Activated T-helper 9 cell treated with anti-CD3 and anti-CD28 coated beads, Interleukin-2, amount 50 U/mL, for 16 hours (primary cell): ENCODE measurements around the gene DDC.
"Not testable (repeated sequence)": the region's sequence is repeated elsewhere in the genome, so short reads cannot be mapped to it uniquely, and the experiment has no call there.

Source experiments
- DNase-seq: peaks from one replicate; pipeline ENCODE4 v3.0.0-alpha.2; 2020; ENCODE audit warnings: low read depth

DDC gene

DNA sequence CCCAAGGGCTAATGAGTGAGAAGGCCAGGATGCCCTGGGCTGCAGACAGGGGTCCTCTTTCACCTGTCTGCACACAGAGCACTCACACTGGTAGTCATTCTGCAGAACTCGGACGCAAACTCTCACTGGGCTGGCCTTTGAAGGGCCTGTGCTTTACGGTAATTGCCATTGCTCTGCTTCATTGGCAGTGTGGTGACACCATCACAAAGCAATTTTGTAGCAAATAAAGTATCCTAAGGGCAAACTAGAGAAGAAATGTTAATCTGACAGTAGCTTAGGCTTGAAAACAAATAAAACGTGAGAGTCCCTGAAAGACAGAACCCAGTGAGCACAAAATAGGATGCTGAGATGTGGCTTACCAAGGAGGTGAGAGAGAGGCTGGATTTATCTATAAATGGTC, 84.4 kb downstream of the DDC start:
- DNase-seq, result no peak

DNA sequence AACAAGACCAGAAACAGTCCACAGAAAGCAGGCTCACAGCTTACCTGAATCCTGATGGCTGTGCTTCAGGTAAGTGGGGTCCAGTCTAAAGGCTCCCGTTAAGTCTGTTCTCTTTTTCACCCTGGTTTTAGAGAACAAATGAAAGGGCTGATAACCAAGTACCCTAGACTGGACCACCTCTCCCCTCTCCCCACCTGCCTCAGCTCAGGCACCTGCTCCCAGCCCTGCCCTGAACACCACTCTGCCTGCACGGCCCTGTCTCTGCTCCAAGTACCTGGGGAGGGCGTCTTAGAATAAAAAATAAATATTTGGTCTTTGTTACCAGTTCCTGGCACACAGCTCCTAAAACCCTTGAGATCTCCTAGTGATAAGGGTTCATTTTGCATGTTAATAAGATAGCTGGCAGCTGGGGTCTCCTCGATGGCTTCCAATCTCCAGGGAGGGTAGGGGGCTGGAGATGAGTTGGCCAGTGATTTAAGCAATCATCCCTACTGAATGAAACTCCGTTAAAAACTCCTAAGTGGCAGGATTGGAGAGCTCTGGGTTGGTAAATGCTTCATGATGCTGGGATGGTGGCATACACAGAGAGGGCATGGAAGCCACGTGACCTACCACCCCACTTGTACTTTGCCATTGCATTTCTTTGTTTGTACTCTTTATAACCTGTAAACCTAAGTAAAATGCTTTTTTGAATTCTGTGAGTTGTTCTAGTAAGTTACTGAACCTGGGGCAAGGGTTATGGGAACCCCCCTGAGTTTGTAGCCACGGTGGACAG, 85.3 kb downstream of the DDC start:
- DNase-seq, result no peak

DNA sequence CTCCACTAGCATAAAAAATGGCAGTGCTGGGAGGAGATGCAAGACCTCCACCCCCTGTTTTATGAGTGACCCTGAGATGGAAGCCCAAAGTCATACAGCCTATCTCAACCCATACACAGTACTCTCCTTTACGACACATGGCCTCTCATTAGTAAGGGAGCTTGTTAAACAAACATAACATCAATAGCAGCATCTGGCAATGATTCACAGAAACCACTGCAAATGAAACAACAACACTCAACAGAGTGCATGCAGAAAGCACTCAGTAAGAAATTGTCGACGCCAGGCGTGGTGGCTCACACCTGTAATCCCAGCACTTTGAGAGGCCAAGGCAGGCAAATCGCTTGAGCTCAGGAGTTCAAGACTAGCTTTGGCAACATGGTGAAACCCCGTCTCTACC, 87.6 kb downstream of the DDC start:
- DNase-seq, result no peak

DNA sequence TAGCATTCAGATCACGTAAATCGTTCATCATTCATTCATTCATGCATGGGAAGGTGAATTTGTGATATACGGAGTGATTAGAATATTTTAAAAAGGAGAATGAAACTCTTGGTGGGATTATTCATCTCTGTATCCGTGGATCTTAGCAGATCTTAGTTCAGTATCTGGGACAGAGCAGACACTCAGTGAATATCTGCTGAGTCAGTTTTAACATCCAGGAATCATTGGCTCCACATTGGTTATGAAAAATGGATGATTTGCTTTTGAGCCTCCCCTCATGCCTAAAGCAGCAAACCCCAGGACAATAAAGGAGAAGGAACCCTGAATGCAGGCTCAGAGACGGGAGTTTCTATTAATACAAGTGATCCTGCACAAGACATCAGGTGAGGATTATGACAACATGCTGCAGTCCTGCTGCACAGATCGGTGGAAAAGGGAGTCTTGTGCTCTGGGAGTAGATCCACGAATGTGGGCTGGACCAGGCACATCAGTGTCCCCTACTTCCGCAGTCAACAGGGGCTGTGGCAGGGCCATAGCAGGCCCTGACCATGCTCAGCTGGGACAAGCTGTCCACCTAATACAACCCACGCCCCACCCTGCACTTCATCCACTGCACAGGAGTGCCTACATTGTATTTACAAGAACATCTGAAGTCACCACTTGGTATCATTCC, 88.1 kb downstream of the DDC start:
- no peak for DNase-seq

DNA sequence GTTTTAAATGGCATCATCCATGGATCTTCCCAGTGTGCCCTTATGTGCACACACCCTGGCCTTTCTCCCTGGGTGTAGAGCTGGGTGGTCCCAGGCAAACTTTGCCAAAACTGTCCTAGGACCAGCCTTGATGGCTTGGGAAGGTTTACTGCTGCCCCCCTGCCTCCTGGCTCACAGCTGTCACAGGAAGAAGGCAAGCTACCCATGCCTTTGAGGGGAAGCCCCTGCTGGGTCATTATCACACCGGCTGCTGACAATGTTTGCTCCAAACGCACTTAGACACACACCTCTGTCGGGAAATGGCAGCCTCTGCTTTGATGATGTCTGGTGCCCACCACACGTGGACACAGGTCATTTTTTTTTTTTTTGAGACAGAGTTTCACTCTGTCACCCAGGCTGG, 89.9 kb downstream of the DDC start:
- no peak for DNase-seq

DNA sequence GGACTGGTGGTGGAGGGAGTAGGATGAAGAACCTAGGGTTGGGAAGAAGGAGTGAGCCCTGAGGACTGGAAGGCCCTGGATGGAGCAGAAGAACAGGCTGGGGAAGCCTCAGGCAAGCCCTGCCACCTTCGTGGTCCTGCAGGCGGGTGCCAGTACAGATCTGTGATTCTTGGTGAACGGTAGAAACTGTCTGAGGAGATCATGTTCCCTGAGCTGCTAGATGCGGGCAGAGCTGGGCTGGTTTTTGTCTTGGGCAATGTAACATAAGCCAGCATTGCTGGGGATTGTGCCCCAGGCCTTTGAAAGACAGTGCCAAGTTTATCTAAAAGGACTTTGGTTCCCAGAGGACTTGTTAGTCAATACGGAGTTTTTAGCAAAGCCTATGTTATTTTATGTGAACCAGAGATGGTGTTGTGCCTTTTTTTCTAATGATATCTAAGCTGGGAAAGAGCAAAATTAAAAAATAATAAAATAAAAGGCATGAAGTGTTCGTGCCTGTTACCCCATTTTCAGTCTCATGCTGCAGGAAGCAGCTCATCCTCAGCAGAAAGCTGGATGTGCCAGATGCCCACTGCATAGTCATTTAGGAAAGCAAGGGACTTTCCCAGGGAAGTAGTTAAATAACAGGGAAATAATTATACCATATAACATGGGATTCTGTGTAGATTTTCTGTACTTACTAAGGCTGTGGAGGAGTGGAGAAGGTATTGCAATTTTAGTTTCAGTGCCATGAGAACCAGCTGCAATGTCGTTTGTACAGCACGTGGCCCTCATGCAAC, 90.6 kb downstream of the DDC start:
- no peak for DNase-seq

DNA sequence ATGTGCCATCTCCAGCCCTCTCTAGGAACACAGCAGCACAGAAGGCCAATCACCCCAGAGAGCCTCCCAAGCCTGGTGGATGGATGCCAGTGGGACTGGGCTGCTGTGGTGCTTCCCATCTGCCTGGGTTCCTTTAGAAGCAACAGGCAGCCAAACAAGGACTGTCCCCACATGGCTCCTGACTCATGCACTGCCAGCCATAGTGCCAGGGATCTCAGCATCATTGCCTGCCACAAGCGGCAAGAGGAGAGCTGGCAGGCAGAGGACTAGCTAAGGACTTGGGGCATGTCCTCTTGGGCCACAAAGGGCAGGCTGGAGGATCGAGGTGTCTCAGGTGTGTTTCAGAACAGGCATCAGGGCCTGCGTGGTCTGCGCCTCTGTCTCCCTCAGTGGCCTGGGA, 91.7 kb downstream of the DDC start:
- no peak for DNase-seq

GRCh38 chr7:50472427-50472826, 92.8 kb downstream of the DDC start:
- DNase-seq, result no peak

DNA sequence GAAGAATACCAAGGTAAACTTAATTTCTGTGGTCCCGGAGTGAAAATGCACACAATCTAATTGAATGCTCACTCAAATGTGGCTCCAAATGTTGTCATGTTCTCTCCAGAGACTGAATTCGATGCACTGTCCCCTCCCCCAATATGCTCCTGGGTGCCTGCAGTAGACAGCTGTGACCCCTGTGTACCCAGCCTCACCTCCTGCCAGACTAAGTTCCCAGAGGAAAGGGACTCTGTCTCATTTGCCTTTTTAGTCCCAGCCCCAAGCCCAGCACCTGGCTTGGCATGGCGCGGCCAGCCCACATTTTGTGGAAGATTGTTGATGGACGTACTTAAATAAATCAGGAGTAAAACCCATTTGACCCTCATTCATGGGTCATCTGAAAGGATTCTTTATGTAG, 93.2 kb downstream of the DDC start:
- DNase-seq, result no peak

- DNase-seq, result no peak
These were observed 94.7 kb downstream of the DDC start for GRCh38 chr7:50470250-50471163.

DNA sequence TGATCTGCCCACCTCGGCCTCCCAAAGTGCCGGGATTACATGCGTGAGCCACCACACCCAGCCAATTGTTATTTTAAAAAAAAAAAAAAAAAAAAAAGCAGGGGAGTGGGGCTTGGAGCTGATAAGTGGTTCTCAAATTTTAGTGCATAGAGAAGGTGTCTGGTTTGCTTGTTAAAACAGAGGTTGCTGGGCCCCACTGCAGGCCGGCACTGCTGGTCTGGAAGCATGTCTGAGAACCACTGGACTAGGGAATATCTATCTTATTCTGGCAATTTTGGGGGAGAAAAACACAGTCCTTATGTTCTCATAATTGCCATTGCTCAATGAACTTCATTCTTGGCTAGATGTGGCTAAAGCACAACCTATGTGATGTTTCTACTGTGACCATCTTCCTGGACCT, 96.0 kb downstream of the DDC start:
- DNase-seq, result no peak

- DNase-seq, result peak; percentile 67
These were observed 97.2 kb downstream of the DDC start for GRCh38 chr7:50467817-50468610.

GRCh38 chr7:50466815-50467585, 98.2 kb downstream of the DDC start:
- no peak for DNase-seq

GRCh38 chr7:50463035-50463434, 102.2 kb downstream of the DDC start:
- no peak for DNase-seq

DNA sequence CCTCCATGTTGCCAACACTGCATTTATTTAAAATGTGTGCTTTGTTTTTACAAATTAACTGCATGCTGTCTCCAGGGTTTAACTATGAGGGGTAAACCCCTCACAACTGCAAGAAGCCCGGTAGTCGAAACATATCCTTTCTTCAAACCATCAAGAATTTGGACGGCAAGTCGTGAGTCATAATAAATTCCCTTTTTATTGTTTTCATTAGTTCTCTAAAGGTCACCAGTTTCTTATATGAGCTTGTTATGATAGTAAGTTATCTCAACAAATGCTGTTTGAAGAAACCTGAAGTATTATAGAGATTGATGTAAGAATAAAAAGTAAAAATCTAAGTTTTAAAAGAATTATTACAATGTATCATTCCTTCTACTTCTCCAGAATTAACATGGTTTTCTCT, 102.8 kb downstream of the DDC start:
- DNase-seq, result no peak

DNA sequence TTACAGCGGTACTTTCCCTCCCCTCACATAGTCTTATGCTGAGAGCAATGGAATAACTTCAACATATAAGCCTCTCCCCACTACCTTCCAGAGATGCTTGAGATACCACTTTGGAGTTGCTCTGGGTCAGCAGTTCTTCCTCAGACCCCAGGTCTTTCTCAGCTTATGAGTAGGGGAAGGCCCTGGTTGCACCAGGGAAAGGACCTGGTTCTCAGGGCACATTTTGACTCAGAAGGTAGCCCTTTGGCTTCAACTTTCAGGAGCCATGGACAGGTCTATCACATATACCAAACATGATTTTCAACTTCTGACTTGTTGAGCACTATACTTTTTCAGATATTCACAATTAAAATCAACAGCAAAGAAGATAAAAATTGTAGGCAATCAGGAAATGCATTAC, 103.5 kb downstream of the DDC start:
- no peak for DNase-seq

DNA sequence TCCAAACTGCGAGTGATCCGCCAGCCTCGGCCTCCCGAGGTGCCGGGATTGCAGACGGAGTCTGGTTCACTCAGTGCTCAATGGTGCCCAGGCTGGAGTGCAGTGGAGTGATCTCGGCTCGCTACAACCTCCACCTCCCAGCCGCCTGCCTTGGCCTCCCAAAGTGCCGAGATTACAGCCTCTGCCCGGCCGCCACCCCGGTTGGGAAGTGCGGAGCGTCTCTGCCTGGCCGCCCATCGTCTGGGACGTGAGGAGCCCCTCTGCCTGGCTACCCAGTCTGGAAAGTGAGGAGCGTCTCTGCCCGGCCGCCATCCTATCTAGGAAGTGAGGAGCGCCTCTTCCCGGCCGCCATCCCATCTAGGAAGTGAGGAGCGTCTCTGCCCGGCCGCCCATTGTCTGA, 106.0 kb downstream of the DDC start:
- not testable (repeated sequence) for DNase-seq

DNA sequence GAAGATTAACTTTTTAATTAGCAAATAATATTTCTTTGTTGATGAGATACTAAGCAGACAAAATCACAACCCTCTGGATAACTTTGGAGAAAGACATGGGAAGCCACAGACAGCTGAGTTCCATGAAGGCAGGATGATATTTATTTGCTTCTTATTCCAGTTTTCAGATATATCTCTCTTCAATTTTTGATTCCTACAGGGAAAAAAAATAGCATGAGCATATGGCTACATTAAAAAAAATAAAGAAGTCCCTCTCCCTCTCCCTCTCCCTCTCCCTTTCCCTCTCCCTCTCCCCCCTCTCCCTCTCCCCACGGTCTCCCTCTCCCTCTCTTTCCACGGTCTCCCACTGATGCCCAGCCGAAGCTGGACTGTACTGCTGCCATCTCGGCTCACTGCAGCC, 106.6 kb downstream of the DDC start:
- not testable (repeated sequence) for DNase-seq

GRCh38 chr7:50456371-50457123, 108.7 kb downstream of the DDC start:
- DNase-seq, result no peak

DNA sequence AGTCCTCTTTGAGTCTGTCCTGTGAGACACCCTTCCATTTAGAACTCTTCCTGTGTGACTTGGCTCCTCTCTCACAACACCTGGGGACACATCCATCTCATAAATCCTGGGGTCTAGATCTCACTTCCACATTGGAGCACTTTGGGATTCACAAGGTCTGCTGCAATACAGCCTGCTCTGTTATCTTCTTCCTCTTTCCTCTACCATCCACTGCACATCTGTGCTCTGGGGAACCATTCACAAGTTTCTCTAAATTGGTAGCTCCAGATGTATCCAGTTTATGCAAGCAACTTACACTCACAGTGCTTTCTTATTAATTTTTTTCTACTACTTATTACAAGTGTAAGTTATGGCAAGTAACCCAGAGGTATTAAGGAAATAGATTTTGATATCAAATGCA, 109.5 kb downstream of the DDC start:
- no peak for DNase-seq
